Activated naive CD4-positive, alpha-beta T cell treated with anti-CD3 and anti-CD28 coated beads, Interleukin-2, amount 50 U/mL, for 24 hours (primary cell): ENCODE data around the gene EFNA5.
"Not testable (repeated sequence)": the region's sequence is repeated elsewhere in the genome, so short reads cannot be mapped to it uniquely, and the experiment has no call there.

Experiments used
- H3K27ac Mint-ChIP-seq: one replicate; pipeline ENCODE4 v1.8.0; 2021; ENCODE audit warnings: mild to moderate bottlenecking, mixed read lengths
- H3K27me3 Mint-ChIP-seq: one replicate; pipeline ENCODE4 v1.8.0; 2021; ENCODE audit warnings: mixed read lengths
- H3K36me3 Mint-ChIP-seq: one replicate; pipeline ENCODE4 v1.8.0; 2021; ENCODE audit warnings: mixed read lengths
- H3K4me1 Mint-ChIP-seq: one replicate; pipeline ENCODE4 v1.8.0; 2021; ENCODE audit warnings: mixed read lengths
- H3K4me3 Mint-ChIP-seq: one replicate; pipeline ENCODE4 v1.8.0; 2021; ENCODE audit warnings: mild to moderate bottlenecking, mixed read lengths
- H3K9me3 Mint-ChIP-seq: one replicate; pipeline ENCODE4 v1.8.0; 2021; ENCODE audit warnings: mixed read lengths

The EFNA5 gene

DNA sequence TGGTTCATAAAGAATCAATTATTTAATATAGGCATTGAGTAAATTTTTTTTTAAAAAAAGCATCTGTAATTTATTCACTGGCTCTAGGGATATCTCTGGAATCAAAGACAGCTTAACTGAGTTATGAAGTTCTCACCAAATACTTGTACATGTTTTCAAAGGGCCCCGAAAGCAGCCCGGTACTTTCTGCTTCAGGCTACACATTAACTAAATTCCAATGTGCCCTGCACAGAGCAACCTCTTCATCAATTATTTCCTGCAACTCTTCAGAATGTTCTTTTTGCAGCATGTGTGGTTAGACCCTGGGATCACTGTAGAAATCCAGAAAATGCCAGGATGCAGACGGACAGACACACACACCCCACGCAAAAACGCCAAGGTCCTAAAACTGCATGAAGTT, 209.0 kb downstream of the EFNA5 start:
- Mint-ChIP-seq H3K36me3 (no peaks in the 10 kb centered on the region), H3K9me3 (no peaks in the 10 kb centered on the region), H3K27me3 (peaks cover 4% of the 10 kb centered on the region), H3K27ac (no peak overlapping the region), H3K4me3 (no peak overlapping the region), H3K4me1 (no peaks in the 10 kb centered on the region)

DNA sequence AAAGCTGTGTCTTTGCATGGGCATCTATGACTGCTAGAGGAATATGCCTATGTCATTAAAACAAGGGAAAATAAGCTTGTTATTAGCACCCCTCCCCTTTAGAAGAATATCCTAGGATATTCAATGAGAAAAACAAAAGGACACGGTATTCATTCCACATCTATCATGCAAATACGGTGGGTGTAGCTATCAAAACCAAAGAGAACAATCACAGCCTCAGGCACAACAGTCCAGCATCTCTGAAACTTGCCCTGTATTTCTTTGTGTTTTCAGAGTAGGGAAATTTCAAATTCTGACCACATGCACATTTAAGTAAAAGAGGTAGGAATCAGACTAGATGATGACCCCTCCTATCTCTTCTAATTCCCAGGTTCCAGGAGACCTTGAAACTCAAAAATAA, 209.9 kb downstream of the EFNA5 start:
- H3K27me3 Mint-ChIP-seq = peaks cover 4% of the 10 kb centered on the region
- H3K4me3 Mint-ChIP-seq = no peak overlapping the region
- no peaks in the 10 kb centered on the region for H3K36me3 Mint-ChIP-seq
- no peaks in the 10 kb centered on the region for H3K9me3 Mint-ChIP-seq
- no peaks in the 10 kb centered on the region for H3K4me1 Mint-ChIP-seq
- H3K27ac Mint-ChIP-seq = no peak overlapping the region

DNA sequence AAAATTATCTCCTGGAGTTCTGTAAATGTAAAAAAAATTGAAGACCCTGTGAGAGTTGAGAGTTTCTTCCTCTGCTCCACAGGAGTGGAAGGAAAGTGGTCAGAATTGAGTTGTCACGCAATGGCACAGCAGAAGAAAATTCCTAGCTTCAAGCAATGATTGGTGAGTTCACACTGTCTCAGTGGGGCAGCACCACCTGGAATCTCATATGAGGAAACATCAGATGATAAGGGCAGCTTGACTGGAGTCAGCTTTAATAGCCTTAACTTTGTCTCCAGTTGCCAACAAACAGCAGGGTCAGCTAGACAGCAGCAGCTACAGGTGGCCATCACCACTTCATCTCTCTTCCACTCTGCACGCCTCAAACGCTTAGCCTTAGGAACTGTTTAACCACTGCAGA, 211.1 kb downstream of the EFNA5 start:
- Mint-ChIP-seq H3K36me3 (no peaks in the 10 kb centered on the region), H3K9me3 (no peaks in the 10 kb centered on the region), H3K4me3 (no peak overlapping the region), H3K27ac (no peak overlapping the region), H3K4me1 (no peaks in the 10 kb centered on the region), H3K27me3 (peaks cover 4% of the 10 kb centered on the region)

DNA sequence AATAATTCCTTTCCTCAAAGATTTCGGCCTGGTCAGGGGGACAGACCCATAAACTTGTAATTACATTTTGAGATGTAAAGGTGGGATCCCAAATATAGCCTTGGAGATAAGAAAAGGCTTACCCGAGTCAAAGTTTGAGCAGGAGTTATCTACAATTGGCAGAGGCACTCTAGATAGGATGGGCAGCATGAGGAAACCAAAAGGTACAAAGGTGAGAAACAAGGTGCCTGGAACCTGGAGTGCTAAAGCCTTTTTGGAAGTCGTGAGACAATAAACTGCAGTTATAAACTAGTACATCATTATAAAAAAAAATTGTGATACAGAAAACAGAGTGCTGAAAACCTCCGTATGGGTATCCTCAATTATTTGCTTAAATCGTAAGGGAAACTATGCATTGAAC, 212.4 kb downstream of the EFNA5 start:
- Mint-ChIP-seq H3K27ac (no peak overlapping the region), H3K4me3 (no peak overlapping the region), H3K27me3 (peaks cover 2% of the 10 kb centered on the region)

DNA sequence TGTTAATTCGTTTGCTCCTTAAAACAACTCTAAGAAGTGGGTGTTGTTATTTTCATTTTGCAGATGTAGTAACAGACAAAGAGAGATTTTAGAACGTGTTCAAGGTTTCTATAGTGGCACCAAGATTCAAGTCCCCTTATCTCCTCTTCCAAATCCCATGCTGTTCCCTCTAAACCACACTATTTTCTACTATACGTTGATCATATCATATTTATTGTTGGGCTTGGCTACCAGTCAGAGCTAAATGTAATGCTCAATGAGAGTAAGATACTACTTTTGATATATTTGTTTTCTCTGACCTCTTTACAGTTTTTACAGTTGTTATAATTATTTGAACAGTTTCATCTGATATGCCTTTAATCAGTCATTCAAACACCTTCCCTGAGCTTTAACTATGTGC, 212.9 kb downstream of the EFNA5 start:
- Mint-ChIP-seq H3K4me3 (no peak overlapping the region), H3K4me1 (no peaks in the 10 kb centered on the region), H3K36me3 (no peaks in the 10 kb centered on the region), H3K27me3 (peaks cover 2% of the 10 kb centered on the region), H3K9me3 (no peaks in the 10 kb centered on the region), H3K27ac (no peak overlapping the region)

More for the DNA sequence above, 212.4 kb downstream of the EFNA5 start:
- Mint-ChIP-seq H3K36me3 (no peaks in the 10 kb centered on the region), H3K4me1 (no peaks in the 10 kb centered on the region), H3K9me3 (no peaks in the 10 kb centered on the region)

DNA sequence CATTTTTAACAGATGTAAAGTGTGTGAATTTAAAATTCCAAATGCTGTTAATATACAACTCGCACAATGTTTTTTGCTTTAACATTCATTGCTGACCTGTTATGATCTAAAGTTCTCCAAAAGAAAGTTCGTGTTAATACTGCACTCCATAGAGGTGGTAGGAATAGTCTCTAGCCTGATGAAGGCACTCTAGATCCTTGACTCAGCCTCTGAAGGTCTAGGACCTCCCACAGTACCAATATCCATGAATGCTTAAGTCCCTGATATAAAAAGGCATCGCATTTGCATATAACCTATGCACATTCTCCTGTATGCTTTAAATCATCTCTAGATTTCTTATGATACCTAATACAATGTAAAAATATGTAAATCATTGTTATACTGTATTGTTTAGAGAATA, 213.6 kb downstream of the EFNA5 start:
- no peaks in the 10 kb centered on the region for H3K9me3 Mint-ChIP-seq
- no peak overlapping the region for H3K27ac Mint-ChIP-seq
- no peaks in the 10 kb centered on the region for H3K4me1 Mint-ChIP-seq
- no peaks in the 10 kb centered on the region for H3K36me3 Mint-ChIP-seq
- H3K27me3 Mint-ChIP-seq = no peaks in the 10 kb centered on the region
- H3K4me3 Mint-ChIP-seq = no peak overlapping the region

DNA sequence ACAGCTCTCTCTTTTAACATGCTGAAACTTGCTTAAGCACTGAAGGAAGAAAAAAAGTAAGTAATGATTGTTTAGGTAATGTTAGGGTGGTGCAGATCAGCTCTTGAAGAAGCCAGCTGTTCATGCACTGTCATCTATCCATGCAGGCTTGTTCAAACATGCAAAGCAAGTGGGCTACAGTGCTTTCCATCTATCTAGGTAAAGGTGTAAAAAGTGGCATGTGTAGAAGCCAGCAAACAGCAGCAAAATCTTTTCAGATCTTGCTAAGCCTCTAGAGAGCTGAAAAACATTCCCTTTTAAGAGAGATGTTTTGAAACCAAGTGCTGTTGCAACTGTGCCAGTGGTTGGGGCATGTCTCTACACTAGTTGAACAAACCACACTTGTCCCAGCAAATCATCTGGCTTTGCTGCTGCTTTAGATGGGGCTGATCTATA, 214.4 kb downstream of the EFNA5 start:
- no peak overlapping the region for H3K4me3 Mint-ChIP-seq
- no peaks in the 10 kb centered on the region for H3K4me1 Mint-ChIP-seq
- H3K27ac Mint-ChIP-seq = no peak overlapping the region
- H3K27me3 Mint-ChIP-seq = no peaks in the 10 kb centered on the region
- no peaks in the 10 kb centered on the region for H3K9me3 Mint-ChIP-seq
- H3K36me3 Mint-ChIP-seq = no peaks in the 10 kb centered on the region

DNA sequence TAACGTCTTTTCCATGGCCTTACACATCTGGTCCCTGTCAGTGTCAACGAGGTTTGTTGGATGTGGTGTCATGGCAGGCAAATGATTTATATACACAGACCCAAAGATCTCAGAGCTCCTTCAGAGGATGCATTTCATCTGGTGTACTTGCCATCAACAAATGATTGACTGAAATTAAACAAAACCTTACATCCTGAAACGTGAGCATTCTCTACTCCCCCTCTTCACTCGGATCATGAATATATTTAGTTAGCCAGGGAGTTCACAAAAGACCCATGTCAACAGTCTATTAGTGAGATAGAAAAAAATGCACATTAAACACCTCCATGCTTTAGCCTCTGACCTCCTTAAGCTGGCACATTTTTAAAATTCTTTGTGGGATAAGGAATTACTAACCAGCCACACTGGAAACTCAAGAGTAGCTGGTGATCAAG, 215.6 kb downstream of the EFNA5 start:
- Mint-ChIP-seq H3K4me1 (no peaks in the 10 kb centered on the region), H3K36me3 (no peaks in the 10 kb centered on the region), H3K9me3 (peaks cover 5% of the 10 kb centered on the region), H3K27me3 (no peaks in the 10 kb centered on the region), H3K27ac (no peak overlapping the region), H3K4me3 (no peak overlapping the region)

DNA sequence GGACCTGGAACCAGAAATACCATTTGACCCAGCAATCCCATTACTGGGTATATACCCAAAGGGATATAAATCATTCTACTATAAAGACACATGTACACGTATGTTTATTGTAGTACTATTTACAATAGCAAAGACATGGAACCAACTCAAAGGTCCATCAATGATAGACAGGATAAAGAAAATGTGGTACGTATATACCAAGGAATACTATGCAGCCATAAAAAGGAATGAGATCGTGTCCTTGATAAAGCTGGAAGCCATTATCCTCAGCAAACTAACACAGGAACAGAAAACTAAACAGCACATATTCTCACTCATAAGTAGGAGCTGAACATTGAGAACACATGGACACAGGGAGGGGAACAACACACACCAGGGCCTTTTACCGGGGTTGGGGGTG, 218.9 kb downstream of the EFNA5 start:
- H3K9me3 Mint-ChIP-seq, H3K27me3 Mint-ChIP-seq, H3K4me3 Mint-ChIP-seq, H3K27ac Mint-ChIP-seq, H3K36me3 Mint-ChIP-seq, H3K4me1 Mint-ChIP-seq: not testable (repeated sequence)

DNA sequence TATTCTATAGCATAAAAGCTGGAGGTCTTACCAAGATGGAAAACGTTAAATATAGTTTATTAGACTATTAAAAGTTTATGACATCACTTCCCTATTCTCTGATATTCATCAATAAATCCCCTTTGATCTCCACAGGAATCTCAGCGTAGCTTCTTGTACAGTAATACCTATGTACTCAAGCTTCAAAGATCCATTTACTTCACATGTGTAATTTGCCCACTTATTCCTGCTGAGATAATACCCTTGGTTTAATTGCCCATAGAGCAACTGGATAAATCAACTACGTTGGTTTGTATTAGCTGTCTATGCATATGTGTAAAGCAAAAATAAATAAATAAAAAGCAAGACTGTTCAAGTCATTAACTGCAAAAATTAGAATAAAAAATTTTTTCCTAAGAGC, 219.7 kb downstream of the EFNA5 start:
- Mint-ChIP-seq H3K4me3 (no peak overlapping the region), H3K27me3 (no peaks in the 10 kb centered on the region), H3K4me1 (no peaks in the 10 kb centered on the region), H3K9me3 (peaks cover 5% of the 10 kb centered on the region), H3K27ac (no peak overlapping the region), H3K36me3 (no peaks in the 10 kb centered on the region)

DNA sequence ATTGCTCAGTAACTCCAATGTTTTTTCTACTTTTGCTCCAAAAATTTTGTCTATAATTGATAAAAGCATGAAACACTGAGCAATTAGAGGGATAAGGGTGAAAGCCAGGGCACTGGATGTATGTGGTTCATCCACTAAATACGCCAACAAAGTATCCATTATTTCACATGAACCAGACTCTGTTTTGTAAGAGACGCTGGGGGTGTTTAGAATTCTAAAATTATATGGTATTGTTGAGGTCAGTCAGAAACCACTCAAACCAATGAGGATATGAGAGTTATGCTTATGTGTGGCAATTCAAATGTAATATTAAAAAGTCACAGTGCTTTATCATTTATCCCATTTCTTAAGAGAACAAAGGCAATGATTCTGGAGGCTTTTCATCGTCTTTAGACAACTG, 220.2 kb downstream of the EFNA5 start:
- Mint-ChIP-seq H3K4me1 (no peaks in the 10 kb centered on the region), H3K36me3 (no peaks in the 10 kb centered on the region), H3K27ac (no peak overlapping the region), H3K4me3 (no peak overlapping the region), H3K9me3 (peaks cover 5% of the 10 kb centered on the region), H3K27me3 (no peaks in the 10 kb centered on the region)

DNA sequence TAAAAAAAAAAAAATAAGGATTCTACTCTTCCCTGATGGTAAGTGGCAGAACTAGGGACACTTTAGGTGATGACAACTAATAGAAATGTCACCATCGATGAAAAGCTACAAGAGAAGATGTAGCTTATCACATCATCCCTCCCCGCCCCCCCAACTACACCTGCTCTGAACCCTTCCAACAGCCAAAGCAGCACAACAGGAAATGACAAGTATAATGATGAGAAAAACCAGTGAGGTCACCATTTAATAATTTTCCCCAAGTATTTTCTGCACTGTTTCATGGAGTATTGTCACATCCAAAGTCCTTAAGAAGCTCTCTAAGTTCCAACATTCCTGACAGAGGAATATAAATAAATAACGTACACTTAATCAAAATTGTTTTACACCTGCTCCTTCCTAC, 221.4 kb downstream of the EFNA5 start:
- no peaks in the 10 kb centered on the region for H3K27me3 Mint-ChIP-seq
- peaks cover 5% of the 10 kb centered on the region for H3K9me3 Mint-ChIP-seq
- H3K36me3 Mint-ChIP-seq = no peaks in the 10 kb centered on the region
- no peak overlapping the region for H3K27ac Mint-ChIP-seq
- no peaks in the 10 kb centered on the region for H3K4me1 Mint-ChIP-seq
- no peak overlapping the region for H3K4me3 Mint-ChIP-seq

DNA sequence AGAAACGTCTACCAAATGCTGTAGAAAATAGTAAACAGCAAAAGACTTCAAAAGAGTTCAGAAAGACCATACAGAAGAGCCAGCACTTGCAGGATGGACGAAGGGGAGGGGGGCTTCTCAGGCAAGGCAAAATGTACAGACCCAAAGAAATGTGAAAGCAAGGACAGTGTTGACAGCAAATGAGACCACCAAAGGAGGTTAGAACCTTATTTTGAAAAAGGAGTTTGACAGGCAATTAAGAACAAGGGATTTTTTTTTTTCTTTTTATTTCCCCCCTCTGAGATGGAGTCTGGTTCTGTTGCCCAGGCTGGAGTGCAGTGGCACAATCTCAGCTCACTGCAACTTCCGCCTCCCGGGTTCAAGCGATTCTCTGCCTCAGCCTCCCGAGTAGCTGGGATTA, 223.2 kb downstream of the EFNA5 start:
- H3K27ac Mint-ChIP-seq = no peak overlapping the region
- H3K4me1 Mint-ChIP-seq = no peaks in the 10 kb centered on the region
- H3K9me3 Mint-ChIP-seq = peaks cover 5% of the 10 kb centered on the region
- no peaks in the 10 kb centered on the region for H3K27me3 Mint-ChIP-seq
- no peaks in the 10 kb centered on the region for H3K36me3 Mint-ChIP-seq
- H3K4me3 Mint-ChIP-seq = no peak overlapping the region

DNA sequence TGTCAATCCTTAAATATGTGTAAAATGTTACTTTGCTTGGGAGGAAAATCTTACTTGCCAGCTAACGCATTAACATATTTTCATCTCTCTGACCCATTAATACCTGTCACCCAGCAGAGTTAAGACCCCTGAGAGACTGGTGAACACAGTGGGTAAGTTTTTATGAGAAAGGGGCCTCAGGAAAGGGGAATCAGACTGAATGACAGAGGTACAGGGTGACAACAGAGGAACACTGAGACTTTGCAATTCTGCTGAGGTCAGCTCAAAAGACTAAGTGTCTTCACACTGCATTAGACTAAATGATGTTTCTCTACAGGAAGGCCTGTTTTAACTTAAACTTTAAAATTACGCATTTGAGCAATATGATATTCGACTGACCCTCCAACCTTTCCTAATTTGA, 223.8 kb downstream of the EFNA5 start:
- H3K4me1 Mint-ChIP-seq = no peaks in the 10 kb centered on the region
- H3K9me3 Mint-ChIP-seq = peaks cover 5% of the 10 kb centered on the region
- H3K27me3 Mint-ChIP-seq = no peaks in the 10 kb centered on the region
- H3K36me3 Mint-ChIP-seq = no peaks in the 10 kb centered on the region
- no peak overlapping the region for H3K27ac Mint-ChIP-seq
- H3K4me3 Mint-ChIP-seq = no peak overlapping the region

DNA sequence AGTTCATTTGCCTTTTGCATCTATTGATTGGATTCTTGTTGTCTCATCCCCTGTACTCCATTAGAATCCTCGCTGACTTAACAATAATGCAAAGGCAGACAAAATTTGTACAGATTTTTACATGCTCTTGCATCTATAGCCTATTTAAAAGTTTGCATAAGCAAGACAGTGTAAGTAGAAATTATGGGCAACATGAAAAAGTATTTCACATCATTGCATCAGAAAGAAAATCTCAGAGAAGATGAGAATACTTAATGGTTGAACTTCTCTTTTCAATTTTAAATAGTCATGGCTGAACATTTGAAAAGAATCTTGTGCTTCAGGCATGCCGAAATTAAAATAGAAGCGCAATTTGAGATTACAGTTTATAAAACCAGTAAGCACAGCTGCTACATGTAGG, 226.4 kb downstream of the EFNA5 start:
- no peak overlapping the region for H3K27ac Mint-ChIP-seq
- H3K27me3 Mint-ChIP-seq = no peaks in the 10 kb centered on the region
- H3K9me3 Mint-ChIP-seq = peaks cover 2% of the 10 kb centered on the region
- no peak overlapping the region for H3K4me3 Mint-ChIP-seq
- no peaks in the 10 kb centered on the region for H3K4me1 Mint-ChIP-seq
- H3K36me3 Mint-ChIP-seq = no peaks in the 10 kb centered on the region

DNA sequence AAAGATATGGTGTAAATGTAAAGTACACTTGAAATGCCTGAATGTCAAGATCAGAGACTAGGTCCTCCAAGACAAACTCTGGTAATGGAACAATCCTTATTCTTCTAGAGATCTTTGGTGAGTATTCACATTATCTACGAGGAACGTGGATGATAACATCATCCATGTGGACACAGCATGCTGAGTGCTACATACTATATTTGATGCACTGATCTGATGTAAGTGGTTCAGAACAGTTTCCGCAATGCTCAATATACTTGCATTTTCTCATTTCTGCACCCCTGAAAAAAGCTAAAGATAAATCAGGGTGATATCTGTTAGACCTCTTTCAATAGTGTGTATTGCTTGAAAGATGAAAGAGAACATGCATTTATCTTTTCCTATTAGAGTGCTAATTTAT, 226.8 kb downstream of the EFNA5 start:
- H3K4me3 Mint-ChIP-seq = no peak overlapping the region
- no peaks in the 10 kb centered on the region for H3K4me1 Mint-ChIP-seq
- no peak overlapping the region for H3K27ac Mint-ChIP-seq
- no peaks in the 10 kb centered on the region for H3K27me3 Mint-ChIP-seq
- H3K36me3 Mint-ChIP-seq = peaks cover 1% of the 10 kb centered on the region
- peaks cover 6% of the 10 kb centered on the region for H3K9me3 Mint-ChIP-seq

DNA sequence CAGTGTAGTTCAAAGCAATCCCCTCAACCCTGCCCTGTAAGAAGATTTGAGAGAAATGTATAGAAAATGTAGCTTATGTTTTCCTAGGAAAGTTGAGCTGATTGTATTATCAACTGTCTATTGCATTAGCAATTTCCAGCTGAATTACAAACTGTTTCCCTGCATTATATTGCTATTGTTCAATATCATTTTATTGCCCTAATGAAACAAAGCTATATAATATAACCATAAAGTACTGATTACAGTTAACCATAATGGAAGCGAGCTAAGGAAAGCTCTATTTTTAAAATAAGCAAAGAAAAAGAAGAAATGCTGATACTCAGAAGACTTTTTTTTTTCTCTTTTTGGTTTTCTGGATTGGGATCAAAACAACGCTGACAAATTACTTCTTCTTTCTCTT, 228.3 kb downstream of the EFNA5 start:
- H3K36me3 Mint-ChIP-seq = peaks cover 1% of the 10 kb centered on the region
- peaks cover 7% of the 10 kb centered on the region for H3K9me3 Mint-ChIP-seq
- no peaks in the 10 kb centered on the region for H3K27me3 Mint-ChIP-seq
- H3K27ac Mint-ChIP-seq = no peak overlapping the region
- H3K4me1 Mint-ChIP-seq = no peaks in the 10 kb centered on the region
- H3K4me3 Mint-ChIP-seq = no peak overlapping the region
